ENCODE measurements around the gene POU2AF1. TPM values are rescaled to one million over a fixed set of nuclear protein-coding genes. Genes with fewer than 3 reads are reported as not detected.

POU2AF1 gene
- total and polyA plus RNA-seq, 2 of the 13 experiments (the other 11 are each of a cell fraction or from before 2014, with no cell fraction given) = 1.9 to 3.6 TPM

GRCh38 chr11:111358038-111359001 is 20.8 kb downstream of the POU2AF1 start (continued):
- TF ChIP-seq ZNF687 (CRISPR knock-in tag; IDR thresholded peaks at IDR 0.05) = peak; percentile 77
- no peak for TF ChIP-seq ATF1 (CRISPR knock-in tag; IDR thresholded peaks at IDR 0.05)
- TF ChIP-seq PCBP2 (optimal IDR thresholded peaks at IDR 0.05; ENCODE audit: low read depth, low read length, poor library complexity, severe bottlenecking) = no peak
- TF ChIP-seq ZNF446 (CRISPR knock-in tag; IDR thresholded peaks at IDR 0.05) = no peak
- TF ChIP-seq ZFY (CRISPR knock-in tag; IDR thresholded peaks at IDR 0.05) = 0 out of 2 replicates have a peak, but pooled peaks have one; percentile 2
- no peak for TF ChIP-seq SMAD3 (CRISPR knock-in tag; IDR thresholded peaks at IDR 0.05)
